IPS-18a (cell line): Measurements from ENCODE around the gene SOX11.
A peak's percentile ranks its signal among the peaks of the same experiment; 100 is the strongest.

Experiments
- H3K27ac ChIP-seq: one replicate; pipeline ENCODE4 v1.5.1; 2013; ENCODE audit warnings: low read length
- H3K27me3 ChIP-seq: one replicate; pipeline ENCODE4 v1.6.1; 2013; ENCODE audit warnings: mild to moderate bottlenecking, low read length; ENCODE audit not compliant: control insufficient read depth, insufficient read depth
- H3K36me3 ChIP-seq: one replicate; pipeline ENCODE4 v1.6.1; 2013; ENCODE audit warnings: low read depth, low read length; ENCODE audit not compliant: control insufficient read depth
- H3K4me1 ChIP-seq: one replicate; pipeline ENCODE4 v1.6.1; 2013; ENCODE audit warnings: low read depth, low read length; ENCODE audit not compliant: control insufficient read depth
- H3K4me3 ChIP-seq: one replicate; pipeline ENCODE4 v1.5.1; 2013; ENCODE audit warnings: low read length
- H3K9ac ChIP-seq: one replicate; pipeline ENCODE4 v1.6.1; 2013; ENCODE audit warnings: mild to moderate bottlenecking, low read length, moderate library complexity
- H3K9me3 ChIP-seq: one replicate; pipeline ENCODE4 v1.6.1; 2013; ENCODE audit warnings: low read depth, low read length; ENCODE audit not compliant: control insufficient read depth

Gene SOX11

GRCh38 chr2:5701266-5701665, 9.1 kb downstream of the SOX11 start:
- no peaks in the 10 kb centered on the region for H3K27me3 ChIP-seq
- H3K9ac ChIP-seq: no peak overlapping the region
- H3K4me1 ChIP-seq: peaks cover 44% of the 10 kb centered on the region
- no peak overlapping the region for H3K27ac ChIP-seq
- no peak overlapping the region for H3K4me3 ChIP-seq
- no peaks in the 10 kb centered on the region for H3K9me3 ChIP-seq
- peaks cover 14% of the 10 kb centered on the region for H3K36me3 ChIP-seq

GRCh38 chr2:5703166-5703565, 11.0 kb downstream of the SOX11 start:
- no peaks in the 10 kb centered on the region for H3K9me3 ChIP-seq
- peaks cover 37% of the 10 kb centered on the region for H3K4me1 ChIP-seq
- H3K36me3 ChIP-seq: peaks cover 14% of the 10 kb centered on the region
- no peak overlapping the region for H3K4me3 ChIP-seq
- H3K27me3 ChIP-seq: no peaks in the 10 kb centered on the region
- H3K27ac ChIP-seq: peak overlapping the region; percentile 42
- no peak overlapping the region for H3K9ac ChIP-seq

GRCh38 chr2:5705490-5705889, 13.3 kb downstream of the SOX11 start:
- H3K27ac ChIP-seq: no peak overlapping the region
- peaks cover 22% of the 10 kb centered on the region for H3K4me1 ChIP-seq
- H3K4me3 ChIP-seq: no peak overlapping the region
- H3K27me3 ChIP-seq: no peaks in the 10 kb centered on the region
- H3K36me3 ChIP-seq: peaks cover 14% of the 10 kb centered on the region
- H3K9me3 ChIP-seq: no peaks in the 10 kb centered on the region
- H3K9ac ChIP-seq: no peak overlapping the region

GRCh38 chr2:5706717-5707455, 14.7 kb downstream of the SOX11 start:
- no peak overlapping the region for H3K4me3 ChIP-seq
- no peaks in the 10 kb centered on the region for H3K27me3 ChIP-seq
- peaks cover 7% of the 10 kb centered on the region for H3K36me3 ChIP-seq

GRCh38 chr2:5710615-5711014, 18.4 kb downstream of the SOX11 start:
- H3K4me1 ChIP-seq: peaks cover 5% of the 10 kb centered on the region
- no peaks in the 10 kb centered on the region for H3K9me3 ChIP-seq
- no peak overlapping the region for H3K9ac ChIP-seq
- no peak overlapping the region for H3K27ac ChIP-seq
- no peaks in the 10 kb centered on the region for H3K27me3 ChIP-seq
- H3K4me3 ChIP-seq: no peak overlapping the region
- no peaks in the 10 kb centered on the region for H3K36me3 ChIP-seq

More at GRCh38 chr2:5706717-5707455, 14.7 kb downstream of the SOX11 start:
- Histone ChIP-seq H3K27ac (no peak overlapping the region), H3K4me1 (peaks cover 12% of the 10 kb centered on the region), H3K9ac (no peak overlapping the region), H3K9me3 (no peaks in the 10 kb centered on the region)

GRCh38 chr2:5713101-5713500, 20.9 kb downstream of the SOX11 start:
- Histone ChIP-seq H3K9me3 (no peaks in the 10 kb centered on the region), H3K36me3 (no peaks in the 10 kb centered on the region), H3K4me3 (no peak overlapping the region), H3K9ac (no peak overlapping the region), H3K27me3 (no peaks in the 10 kb centered on the region), H3K4me1 (peaks cover 4% of the 10 kb centered on the region), H3K27ac (no peak overlapping the region)

GRCh38 chr2:5719629-5720334, 27.6 kb downstream of the SOX11 start:
- Histone ChIP-seq H3K4me1 (peaks cover 6% of the 10 kb centered on the region), H3K36me3 (no peaks in the 10 kb centered on the region), H3K4me3 (no peak overlapping the region), H3K9ac (no peak overlapping the region), H3K9me3 (no peaks in the 10 kb centered on the region), H3K27ac (no peak overlapping the region), H3K27me3 (no peaks in the 10 kb centered on the region)

- Histone ChIP-seq H3K27ac (no peak overlapping the region), H3K4me1 (peaks cover 11% of the 10 kb centered on the region), H3K9ac (no peak overlapping the region), H3K9me3 (no peaks in the 10 kb centered on the region), H3K36me3 (no peaks in the 10 kb centered on the region), H3K4me3 (no peak overlapping the region), H3K27me3 (no peaks in the 10 kb centered on the region)
Observed at GRCh38 chr2:5720426-5720825, 28.2 kb downstream of the SOX11 start.

- H3K36me3 ChIP-seq: no peaks in the 10 kb centered on the region
- H3K4me3 ChIP-seq: no peak overlapping the region
- H3K27ac ChIP-seq: no peak overlapping the region
- H3K4me1 ChIP-seq: peaks cover 20% of the 10 kb centered on the region
- no peaks in the 10 kb centered on the region for H3K27me3 ChIP-seq
- H3K9ac ChIP-seq: no peak overlapping the region
- no peaks in the 10 kb centered on the region for H3K9me3 ChIP-seq
Observed at GRCh38 chr2:5722236-5722635, 30.1 kb downstream of the SOX11 start.

- H3K27ac ChIP-seq: no peak overlapping the region
- peaks cover 24% of the 10 kb centered on the region for H3K4me1 ChIP-seq
- H3K9ac ChIP-seq: no peak overlapping the region
- no peaks in the 10 kb centered on the region for H3K27me3 ChIP-seq
- no peak overlapping the region for H3K4me3 ChIP-seq
- H3K9me3 ChIP-seq: no peaks in the 10 kb centered on the region
- no peaks in the 10 kb centered on the region for H3K36me3 ChIP-seq
Observed at GRCh38 chr2:5723791-5724735, 31.9 kb downstream of the SOX11 start.

- Histone ChIP-seq H3K4me1 (peaks cover 24% of the 10 kb centered on the region), H3K36me3 (no peaks in the 10 kb centered on the region), H3K9ac (peak overlapping the region; percentile 72), H3K9me3 (no peaks in the 10 kb centered on the region), H3K27me3 (no peaks in the 10 kb centered on the region), H3K4me3 (peak overlapping the region; percentile 81), H3K27ac (no peak overlapping the region)
Observed at GRCh38 chr2:5725072-5725471, 32.9 kb downstream of the SOX11 start.
